OCI-LY7 (cell line): Measurements from ENCODE around the gene GBF1. TPM values are rescaled to one million over a fixed set of nuclear protein-coding genes. Genes with fewer than 3 reads are reported as not detected.

ENCODE experiments used
- BruUV-seq: library from RNA; stranded (reverse); fragments of 400-500 nt; replicated peaks from 2 replicates; lab custom pipeline; 2021; lab: Mats Ljungman, UMichigan
- CTCF ChIA-PET: fragments of 300-600 bp; sonication (Branson Sonifier 250); formaldehyde crosslinking; loops from one replicate; lab custom pipeline; 2022; ENCODE audit warnings: antibody characterized with exemption; ENCODE audit not compliant: unreplicated experiment; lab: Charles Lee
- POLR2A ChIA-PET: fragments of 300-600 bp; sonication (Branson Sonifier 250); formaldehyde crosslinking; loops from one replicate; lab custom pipeline; 2022; ENCODE audit warnings: antibody characterized with exemption; lab: Charles Lee
- DNase-seq: peaks from one replicate; pipeline ENCODE4 v3.0.0-alpha.2; 2015; ENCODE audit warnings: low spot score
- H2AFZ ChIP-seq: fragments of 200-600 bp; sonication (generic), shearing (Covaris generic); 2 replicates; pipeline ENCODE4 v1.6.1; 2014; ENCODE audit warnings: mild to moderate bottlenecking, antibody characterized with exemption, low read length, moderate library complexity
- H3K27ac ChIP-seq: fragments of 200-600 bp; sonication (generic); 2 replicates; pipeline ENCODE4 v1.5.1; 2014; ENCODE audit warnings: mixed run types, low read depth, mild to moderate bottlenecking, moderate library complexity, low read length, inconsistent platforms; ENCODE audit not compliant: poor library complexity, severe bottlenecking
- H3K36me3 ChIP-seq: fragments of 200-600 bp; sonication (generic); 2 replicates; pipeline ENCODE4 v1.6.1; 2014; ENCODE audit warnings: mild to moderate bottlenecking, antibody characterized with exemption, low read length, moderate library complexity, mixed read lengths; ENCODE audit not compliant: insufficient read depth
- H3K4me1 ChIP-seq: fragments of 200-600 bp; sonication (generic); 2 replicates; pipeline ENCODE4 v1.5.1; 2014; ENCODE audit warnings: mild to moderate bottlenecking, low read length; ENCODE audit not compliant: insufficient read depth, poor library complexity, severe bottlenecking
- H3K4me2 ChIP-seq: fragments of 200-600 bp; sonication (generic); 2 replicates; pipeline ENCODE4 v1.6.1; 2014; ENCODE audit warnings: mild to moderate bottlenecking, low read length
- H3K4me3 ChIP-seq: fragments of 200-600 bp; sonication (generic); 2 replicates; pipeline ENCODE4 v1.5.1; 2014; ENCODE audit warnings: mild to moderate bottlenecking, low read depth, low read length; ENCODE audit not compliant: poor library complexity, severe bottlenecking
- H3K79me2 ChIP-seq: fragments of 200-600 bp; sonication (generic); 2 replicates; pipeline ENCODE4 v1.6.1; 2016; ENCODE audit warnings: low read depth, mild to moderate bottlenecking, low read length, moderate library complexity, mixed read lengths; ENCODE audit not compliant: insufficient read depth
- H3K9me2 ChIP-seq: fragments of 200-600 bp; sonication (generic); 2 replicates; pipeline ENCODE4 v1.6.1; 2016; ENCODE audit warnings: mild to moderate bottlenecking, low read length, mixed read lengths; ENCODE audit not compliant: insufficient read depth
- H3K9me3 ChIP-seq: fragments of 200-600 bp; sonication (generic); 2 replicates; pipeline ENCODE4 v1.6.1; 2014; ENCODE audit warnings: mild to moderate bottlenecking, mixed run types, low read length, mixed read lengths
- H4K20me1 ChIP-seq: fragments of 200-600 bp; sonication (generic); 2 replicates; pipeline ENCODE4 v1.6.1; 2014; ENCODE audit warnings: mild to moderate bottlenecking, antibody characterized with exemption, low read length, moderate library complexity, mixed read lengths; ENCODE audit not compliant: insufficient read depth
- EZH2phosphoT487 ChIP-seq: fragments of 200-600 bp; sonication (generic); IDR thresholded peaks from 2 replicates; pipeline ENCODE4 v1.6.1; 2018; ENCODE audit warnings: low read depth, borderline replicate concordance, mild to moderate bottlenecking, mixed run types, antibody characterized with exemption, low read length, moderate library complexity, mixed read lengths
- intact Hi-C: fragments of 100-400 bp; cut with micrococcal nuclease; formaldehyde crosslinking; loops from one replicate; pipeline ENCODE4 v1.10.0; 2022; ENCODE audit not compliant: unreplicated experiment
- total RNA-seq, 2 experiments: library from RNA; depleted of rRNA in 1 of 2; stranded (reverse); fragments of >200 nt in 1 of 2; shearing (Covaris generic) in 1 of 2; gene quantifications; 2 replicates each; pipeline ENCODE4 v1.2.3, GENCODE V29; 2014 to 2022
- TF ChIP-seq, protein P1 (sequence below): fragments of 200-600 bp; sonication (generic); conservative IDR thresholded peaks from 2 replicates; pipeline ENCODE4 v1.5.1; 2014; ENCODE audit warnings: mild to moderate bottlenecking, antibody characterized with exemption, low read length, moderate library complexity, mixed read lengths

GBF1 gene
- total RNA-seq, 2 experiments from 2014 or later, result 17.8 to 33.4 TPM

DNA sequence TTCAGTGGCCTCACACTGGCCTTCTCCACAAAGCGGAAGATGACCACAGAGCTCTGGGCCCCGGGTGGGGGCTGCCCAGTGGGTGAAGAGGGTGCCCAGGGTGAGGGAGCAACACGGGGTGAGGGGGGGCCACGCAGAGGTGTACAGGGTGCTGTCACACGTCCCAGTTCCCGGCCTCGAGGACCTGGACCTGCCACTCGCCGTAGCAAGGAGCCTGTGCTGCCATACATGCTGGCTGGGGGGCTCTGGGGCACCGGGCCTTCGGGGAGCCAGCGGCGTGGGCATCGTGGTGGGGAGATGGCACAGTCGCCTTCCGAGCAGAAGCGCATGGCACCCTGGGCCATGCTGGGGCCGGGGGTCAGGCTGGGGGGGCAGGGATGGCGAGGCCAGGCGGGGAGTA, 171.4 kb downstream of the GBF1 start:
- Histone ChIP-seq H3K36me3 (no peaks in the 10 kb centered on the region), H3K9me2 (no peaks in the 10 kb centered on the region), H3K4me2 (no peak overlapping the region), H3K4me3 (no peak overlapping the region), H2AFZ (no peak overlapping the region), H3K4me1 (peaks cover 48% of the 10 kb centered on the region), H3K9me3 (no peaks in the 10 kb centered on the region), H4K20me1 (no peaks in the 10 kb centered on the region), H3K79me2 (no peaks in the 10 kb centered on the region; the same call in 1 of the 2 replicates), H3K27ac (no peak overlapping the region)
- BruUV-seq, result no TSS peak
- TF ChIP-seq EZH2phosphoT487, result no peak
- TF ChIP-seq, protein P1, sequence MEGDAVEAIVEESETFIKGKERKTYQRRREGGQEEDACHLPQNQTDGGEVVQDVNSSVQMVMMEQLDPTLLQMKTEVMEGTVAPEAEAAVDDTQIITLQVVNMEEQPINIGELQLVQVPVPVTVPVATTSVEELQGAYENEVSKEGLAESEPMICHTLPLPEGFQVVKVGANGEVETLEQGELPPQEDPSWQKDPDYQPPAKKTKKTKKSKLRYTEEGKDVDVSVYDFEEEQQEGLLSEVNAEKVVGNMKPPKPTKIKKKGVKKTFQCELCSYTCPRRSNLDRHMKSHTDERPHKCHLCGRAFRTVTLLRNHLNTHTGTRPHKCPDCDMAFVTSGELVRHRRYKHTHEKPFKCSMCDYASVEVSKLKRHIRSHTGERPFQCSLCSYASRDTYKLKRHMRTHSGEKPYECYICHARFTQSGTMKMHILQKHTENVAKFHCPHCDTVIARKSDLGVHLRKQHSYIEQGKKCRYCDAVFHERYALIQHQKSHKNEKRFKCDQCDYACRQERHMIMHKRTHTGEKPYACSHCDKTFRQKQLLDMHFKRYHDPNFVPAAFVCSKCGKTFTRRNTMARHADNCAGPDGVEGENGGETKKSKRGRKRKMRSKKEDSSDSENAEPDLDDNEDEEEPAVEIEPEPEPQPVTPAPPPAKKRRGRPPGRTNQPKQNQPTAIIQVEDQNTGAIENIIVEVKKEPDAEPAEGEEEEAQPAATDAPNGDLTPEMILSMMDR, result no peak
- DNase-seq, result no peak
- CTCF ChIA-PET, result no interaction called here
- POLR2A ChIA-PET, result no interaction called here
- intact Hi-C loops, result no loop called here

DNA sequence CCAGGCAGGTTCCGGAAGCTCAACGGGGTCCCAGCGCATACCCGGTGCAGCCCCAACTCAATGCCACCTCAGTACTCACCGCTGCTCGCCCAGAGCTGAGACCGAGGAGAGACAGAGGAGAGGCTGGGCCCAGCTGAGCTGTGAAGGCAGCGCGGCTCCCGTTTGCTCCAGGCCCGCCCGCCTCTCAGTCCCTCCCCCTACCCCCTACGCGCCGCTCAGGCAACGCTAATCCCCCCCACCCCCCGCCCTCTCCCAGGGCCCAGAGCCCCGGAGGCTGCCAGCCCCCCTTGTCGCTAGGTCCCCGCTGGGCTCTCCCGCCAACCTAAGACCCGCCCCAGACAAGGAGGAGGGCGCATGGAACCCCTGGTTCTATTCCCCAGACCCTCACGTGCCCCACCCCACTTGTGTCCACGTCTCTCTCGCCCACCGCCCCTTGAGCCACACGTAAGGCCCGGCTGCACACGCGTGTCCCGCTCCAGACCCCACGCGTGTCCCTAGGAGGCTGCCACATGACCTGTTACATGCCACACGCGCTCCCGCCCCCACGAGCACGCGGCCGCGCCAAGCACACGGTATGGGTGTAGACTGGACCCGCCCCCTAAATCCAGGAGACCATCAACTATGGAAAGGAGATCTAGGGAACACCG, 173.4 kb downstream of the GBF1 start, which contains the start of gene PSD:
Gene PSD, minus strand, starts transcription at position 164 of the 647 bp plus-strand sequence. CDS start 1,747 bp downstream, outside the sequence.
- Histone ChIP-seq H3K79me2 (peaks cover 6% of the 10 kb centered on the region; the same call in 1 of the 2 replicates), H3K27ac (peak within 1 kb of the TSS; percentile 82), H3K4me1 (peaks cover 46% of the 10 kb centered on the region), H4K20me1 (no peaks in the 10 kb centered on the region), H3K4me3 (peak within 1 kb of the TSS; percentile 79), H3K4me2 (peak within 1 kb of the TSS; percentile 96), H2AFZ (peak within 1 kb of the TSS; percentile 80; the same call in 1 of the 2 replicates), H3K36me3 (peaks cover 11% of the 10 kb centered on the region; the same call in 1 of the 2 replicates), H3K9me3 (no peaks in the 10 kb centered on the region), H3K9me2 (no peaks in the 10 kb centered on the region)
- BruUV-seq, result no TSS peak
- intact Hi-C loops, result no loop called here
- no peak for DNase-seq
- CTCF ChIA-PET, result no interaction called here
- TF ChIP-seq, protein P1, result no peak
- TF ChIP-seq EZH2phosphoT487, result no peak
- POLR2A ChIA-PET, result no interaction called here
